Suppressor macrophage (primary cell): ENCODE data around the gene ACOT9.
"Not testable (repeated sequence)": the region's sequence is repeated elsewhere in the genome, so short reads cannot be mapped to it uniquely, and the experiment has no call there.

ENCODE experiments used
- DNase-seq, 4 experiments: peaks; one replicate each; pipeline ENCODE4 v3.0.0-alpha.2; 2020 to 2022

Gene ACOT9

GRCh38 chrX:23765868-23766267 is 22.8 kb upstream of the ACOT9 start:
- no peak for DNase-seq

GRCh38 chrX:23765449-23765848 is 22.4 kb upstream of the ACOT9 start:
- DNase-seq: no peak

- no peak for DNase-seq
Measured at GRCh38 chrX:23764188-23764984, 21.3 kb upstream of the ACOT9 start.

GRCh38 chrX:23759821-23760220 is 16.7 kb upstream of the ACOT9 start:
- no peak for DNase-seq

GRCh38 chrX:23756165-23756564 is 13.1 kb upstream of the ACOT9 start:
- DNase-seq: peak; percentile 78 to 86 (median 84)

- DNase-seq: no peak
Measured at GRCh38 chrX:23754664-23755063, 11.6 kb upstream of the ACOT9 start.

- DNase-seq: no peak
Measured at GRCh38 chrX:23752740-23753415, 9.8 kb upstream of the ACOT9 start.

- DNase-seq: no peak
Measured at GRCh38 chrX:23749576-23749975, 6.5 kb upstream of the ACOT9 start.

- no peak for DNase-seq
Measured at GRCh38 chrX:23749129-23749528, 6.1 kb upstream of the ACOT9 start.

- DNase-seq: peak in 2 of 4 experiments; percentile 23 to 30
Measured at GRCh38 chrX:23745786-23746185, 2.7 kb upstream of the ACOT9 start.

- DNase-seq: not testable (repeated sequence)
Measured at GRCh38 chrX:23743623-23743971, 521 bp upstream of the ACOT9 start.

- DNase-seq: peak; percentile 24 to 38 (median 34)
Measured at GRCh38 chrX:23742174-23742696, 841 bp downstream of the ACOT9 start.

- peak in 2 of 4 experiments; percentile 34 to 54 for DNase-seq
Measured at GRCh38 chrX:23737413-23737812, 5.7 kb downstream of the ACOT9 start.

- DNase-seq: no peak
Measured at GRCh38 chrX:23736030-23736429, 7.0 kb downstream of the ACOT9 start.

GRCh38 chrX:23732704-23733103 is 10.4 kb downstream of the ACOT9 start:
- DNase-seq: peak; percentile 20 to 87 (median 58)

- DNase-seq: peak; percentile 16 to 60 (median 36)
Measured at GRCh38 chrX:23731951-23732350, 11.1 kb downstream of the ACOT9 start.

- DNase-seq: peak in 1 of 4 experiments; percentile 3
Measured at GRCh38 chrX:23729214-23729613, 13.9 kb downstream of the ACOT9 start.

GRCh38 chrX:23727206-23727605 is 15.9 kb downstream of the ACOT9 start:
- DNase-seq: peak in 3 of 4 experiments; percentile 36 to 47 (median 45)

- peak; percentile 51 to 68 (median 54) for DNase-seq
Measured at GRCh38 chrX:23726191-23726590, 16.9 kb downstream of the ACOT9 start.

GRCh38 chrX:23720117-23720677 is 22.9 kb downstream of the ACOT9 start:
- no peak for DNase-seq

GRCh38 chrX:23705235-23705634 is 37.8 kb downstream of the ACOT9 start:
- no peak for DNase-seq

GRCh38 chrX:23704673-23705206 is 38.3 kb downstream of the ACOT9 start:
- DNase-seq: no peak

- peak; percentile 58 to 84 (median 69) for DNase-seq
Measured at GRCh38 chrX:23699636-23700194, 43.4 kb downstream of the ACOT9 start.
